NCI-H146 (cell line): ENCODE results near the gene IFNA8.
"Not testable (repeated sequence)": the region's sequence is repeated elsewhere in the genome, so short reads cannot be mapped to it uniquely, and the experiment has no call there.

Source experiments
- DNase-seq: peaks from one replicate; lab custom pipeline; 2025; lab: John Stamatoyannopoulos, UW

Gene IFNA8

DNA sequence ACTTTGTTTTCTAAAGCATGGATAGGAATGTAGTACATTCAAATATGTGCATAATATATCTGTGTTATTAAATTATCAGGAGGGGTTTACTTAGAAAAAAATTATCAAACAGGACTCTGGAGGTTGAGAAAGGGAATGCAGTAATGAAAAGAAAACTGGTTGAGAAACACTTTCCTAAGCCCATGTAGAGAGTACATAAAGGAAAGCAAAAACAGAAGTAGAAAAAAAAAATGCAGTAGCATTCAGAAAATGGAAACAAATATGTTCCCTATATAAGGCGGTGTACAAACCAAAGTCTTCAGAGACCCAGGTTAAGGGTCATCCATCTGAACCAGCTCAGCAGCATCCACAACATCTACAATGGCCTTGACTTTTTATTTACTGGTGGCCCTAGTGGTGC is at the start of gene IFNA8:
Gene IFNA8, plus strand, starts transcription at position 301 of the 400 bp plus-strand sequence. Its CDS starts 60 bp downstream, at position 361.
- DNase-seq = no peak

- no peak for DNase-seq
Measured at GRCh38 chr9:21362287-21362686, 46.6 kb upstream of the IFNA8 start.

- DNase-seq = not testable (repeated sequence)
Measured at GRCh38 chr9:21367169-21367568, 41.7 kb upstream of the IFNA8 start.

DNA sequence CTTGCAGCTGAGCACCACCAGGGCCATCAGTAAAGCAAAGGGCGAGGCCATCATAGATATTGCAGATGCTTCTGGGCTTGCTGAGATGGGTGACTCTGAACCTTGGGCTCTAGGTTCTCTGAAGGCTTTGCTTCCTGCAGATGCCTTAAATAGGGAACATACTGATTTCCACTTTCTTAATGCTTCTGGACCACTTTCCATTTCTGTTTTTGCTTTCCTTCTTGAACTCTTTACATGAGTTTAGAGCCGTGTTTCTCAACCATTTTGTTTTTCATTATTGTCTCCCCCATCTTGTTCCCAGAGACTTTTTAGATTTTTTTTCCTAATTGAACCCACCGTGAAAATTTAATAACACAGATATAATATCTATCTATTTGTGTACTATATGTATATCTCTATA is 41.0 kb upstream of the IFNA8 start, which contains the start of gene IFNA13:
Gene IFNA13, minus strand, starts transcription at position 101 of the 400 bp plus-strand sequence. Its CDS starts 47 bp downstream, at position 54.
- no peak for DNase-seq

DNA sequence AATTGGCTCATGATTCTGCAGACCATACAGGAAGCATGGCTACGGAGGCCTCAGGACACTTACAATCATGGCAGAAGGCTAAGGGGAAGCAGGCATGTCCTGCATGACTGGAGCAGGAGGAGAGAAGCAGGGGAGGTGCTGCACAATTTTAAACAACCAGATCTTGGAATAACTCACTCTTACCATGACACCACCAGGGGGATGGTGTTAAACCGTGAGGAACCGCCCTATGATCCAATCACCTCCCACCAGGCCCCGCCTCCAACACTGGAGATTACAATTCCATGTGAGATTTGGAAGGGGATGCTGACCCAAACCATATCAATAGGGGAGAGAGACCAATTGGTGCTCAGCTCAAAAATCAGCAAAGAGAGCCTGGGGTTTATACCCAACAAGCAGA is 37.5 kb upstream of the IFNA8 start:
- DNase-seq = not testable (repeated sequence)

GRCh38 chr9:21381448-21382339 is 27.2 kb upstream of the IFNA8 start:
- no peak for DNase-seq

DNA sequence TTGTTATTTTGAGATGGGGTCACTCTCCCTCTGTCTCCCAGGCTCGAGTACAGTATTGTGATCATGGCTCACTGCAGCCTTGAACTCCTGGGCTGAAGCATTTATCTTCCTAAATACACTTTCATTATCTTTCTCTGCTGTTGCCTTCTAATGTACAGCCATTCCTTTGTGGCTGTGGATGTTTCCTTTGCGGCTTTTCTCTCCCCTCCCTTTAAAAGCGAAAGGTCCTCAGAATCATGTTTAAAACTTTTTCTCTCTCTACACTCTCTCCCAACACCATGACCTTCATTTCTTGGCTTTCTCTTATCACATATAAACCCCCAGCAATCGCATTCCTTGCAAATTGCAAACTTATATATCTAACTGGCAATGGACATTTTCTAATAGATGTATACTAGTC is 25.3 kb upstream of the IFNA8 start:
- no peak for DNase-seq

GRCh38 chr9:21385131-21385670 is 23.7 kb upstream of the IFNA8 start, which contains the start of gene IFNA2:
Gene IFNA2, minus strand, starts transcription at chr9:21385398. Its CDS starts 69 bp downstream, at chr9:21385329.
- DNase-seq = no peak

DNA sequence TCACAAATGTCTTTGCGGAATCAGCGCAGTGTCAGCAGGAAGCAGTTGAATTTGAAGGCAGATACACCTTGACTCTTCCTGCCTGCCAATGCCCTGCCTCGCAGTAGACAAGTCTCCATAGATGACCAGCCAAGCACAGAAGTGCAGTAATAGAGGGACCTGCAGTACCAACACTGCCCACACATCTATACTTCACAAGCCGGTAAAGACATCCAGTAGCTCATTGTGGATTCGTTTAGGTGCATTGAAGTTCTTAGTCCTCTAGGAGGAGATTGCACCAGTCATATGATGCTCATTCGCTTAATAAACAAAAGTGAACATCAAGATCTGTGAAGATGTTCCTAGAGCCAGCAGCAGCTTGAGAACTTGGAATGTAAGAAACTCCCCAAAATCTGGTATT is 16.6 kb upstream of the IFNA8 start:
- DNase-seq = peak; percentile 17

DNA sequence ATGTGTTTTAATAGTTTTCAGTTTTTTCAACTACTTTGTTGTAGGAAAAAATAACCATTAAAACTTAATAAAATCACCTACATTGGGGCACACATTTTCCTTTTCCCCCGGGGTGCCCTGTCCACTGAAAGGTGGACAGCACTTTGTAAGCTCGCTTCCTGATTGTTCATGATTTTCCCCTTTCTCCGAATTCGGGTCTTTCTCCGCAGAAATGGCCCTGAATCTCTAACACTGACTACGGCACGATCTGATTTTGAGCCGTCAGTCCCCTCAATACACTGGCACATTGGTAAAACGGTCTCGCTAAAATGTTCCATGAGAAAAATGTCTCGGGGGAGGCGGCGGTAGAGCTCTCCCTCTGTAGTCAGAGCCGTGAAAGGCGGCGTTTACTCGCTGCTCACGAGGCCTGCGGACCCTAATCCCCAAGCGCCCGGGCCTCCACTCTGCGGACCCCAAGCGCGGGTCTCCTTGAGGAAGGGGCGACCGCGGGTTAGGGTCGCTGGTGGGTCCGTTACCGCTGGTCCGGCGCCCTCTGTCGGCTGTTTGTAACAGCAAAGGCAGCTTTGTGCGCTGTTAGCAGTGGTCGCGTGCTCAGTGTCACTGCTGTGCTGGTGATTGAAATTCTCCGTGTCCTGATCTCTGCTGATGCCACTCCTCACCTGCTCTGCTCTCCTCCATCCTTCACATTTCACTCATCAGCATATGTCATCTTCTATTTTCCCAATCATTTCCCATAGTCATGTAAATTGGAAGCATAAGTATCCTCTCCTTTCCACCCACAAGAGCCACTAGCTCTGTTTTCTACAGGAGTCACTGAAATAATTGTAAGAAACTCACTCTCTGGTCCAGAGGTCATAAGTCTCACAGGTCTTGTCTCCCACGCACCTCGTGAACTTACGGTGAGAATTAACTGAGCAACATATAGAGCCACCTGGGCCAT is 12.9 kb upstream of the IFNA8 start:
- DNase-seq = peak; percentile 24

- DNase-seq = no peak
Measured at GRCh38 chr9:21398955-21399489, 9.9 kb upstream of the IFNA8 start.

- DNase-seq = no peak
Measured at GRCh38 chr9:21399956-21400355, 9.0 kb upstream of the IFNA8 start.

- no peak for DNase-seq
Measured at GRCh38 chr9:21402386-21403251, 6.3 kb upstream of the IFNA8 start.

- no peak for DNase-seq
Measured at GRCh38 chr9:21404146-21404545, 4.8 kb upstream of the IFNA8 start.

DNA sequence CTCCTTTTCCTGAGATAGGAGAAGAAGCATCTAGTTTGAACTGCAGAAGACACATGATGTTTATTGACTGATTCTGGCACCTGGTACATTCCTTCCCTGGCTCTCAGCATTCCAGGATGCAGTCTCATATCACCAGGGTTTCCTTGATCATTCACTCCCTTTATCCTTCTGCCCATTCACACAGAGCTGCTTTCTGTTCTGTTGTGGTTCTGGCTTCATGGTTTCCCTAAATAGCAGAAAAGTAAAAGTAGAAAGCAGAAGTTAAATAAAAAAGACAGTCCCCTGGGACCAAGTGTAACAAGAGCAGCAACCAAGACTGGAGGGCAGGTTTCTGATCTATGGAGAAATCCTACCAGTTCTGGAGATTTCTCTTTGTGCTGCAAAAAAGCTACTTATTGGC is 3.2 kb downstream of the IFNA8 start:
- no peak for DNase-seq

DNA sequence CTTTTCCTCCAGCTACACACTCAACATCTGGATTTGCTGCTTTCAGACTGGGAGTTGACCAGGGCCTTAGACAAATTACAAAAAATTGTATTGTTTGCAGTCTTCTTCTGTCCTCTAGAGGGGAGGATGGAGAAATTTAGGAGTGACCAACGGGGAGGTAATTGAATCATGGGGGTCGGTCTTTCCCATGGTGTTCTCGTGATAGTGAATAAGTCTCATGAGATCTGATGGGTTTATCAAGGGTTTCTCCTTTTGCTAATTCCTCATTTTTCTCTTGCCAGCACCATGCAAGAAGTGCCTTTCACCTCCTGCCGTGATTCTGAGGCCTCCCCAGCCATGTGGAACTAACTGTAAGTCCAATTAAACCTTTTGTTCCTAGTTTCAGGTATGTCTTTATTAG is 4.2 kb downstream of the IFNA8 start:
- no peak for DNase-seq

DNA sequence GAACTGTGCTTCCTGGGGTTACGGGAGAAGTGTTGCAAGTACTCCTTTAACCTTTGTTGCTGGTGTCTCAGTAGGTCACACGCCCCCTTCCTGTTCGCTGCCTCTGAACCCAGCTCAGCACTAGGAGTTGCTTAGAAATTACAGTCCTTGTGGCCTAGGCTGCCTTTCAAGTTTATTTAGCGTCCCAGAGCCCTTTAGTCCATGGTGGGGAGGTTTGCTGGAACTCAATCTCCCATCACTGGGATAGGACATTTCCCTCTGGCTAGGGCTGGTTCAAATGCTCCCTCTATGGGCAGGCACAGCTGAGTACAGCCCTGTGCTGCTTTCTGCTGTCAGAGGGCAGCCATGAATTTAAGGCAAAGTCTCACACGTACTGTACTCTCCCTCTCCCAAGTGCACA is 4.7 kb downstream of the IFNA8 start:
- no peak for DNase-seq

DNA sequence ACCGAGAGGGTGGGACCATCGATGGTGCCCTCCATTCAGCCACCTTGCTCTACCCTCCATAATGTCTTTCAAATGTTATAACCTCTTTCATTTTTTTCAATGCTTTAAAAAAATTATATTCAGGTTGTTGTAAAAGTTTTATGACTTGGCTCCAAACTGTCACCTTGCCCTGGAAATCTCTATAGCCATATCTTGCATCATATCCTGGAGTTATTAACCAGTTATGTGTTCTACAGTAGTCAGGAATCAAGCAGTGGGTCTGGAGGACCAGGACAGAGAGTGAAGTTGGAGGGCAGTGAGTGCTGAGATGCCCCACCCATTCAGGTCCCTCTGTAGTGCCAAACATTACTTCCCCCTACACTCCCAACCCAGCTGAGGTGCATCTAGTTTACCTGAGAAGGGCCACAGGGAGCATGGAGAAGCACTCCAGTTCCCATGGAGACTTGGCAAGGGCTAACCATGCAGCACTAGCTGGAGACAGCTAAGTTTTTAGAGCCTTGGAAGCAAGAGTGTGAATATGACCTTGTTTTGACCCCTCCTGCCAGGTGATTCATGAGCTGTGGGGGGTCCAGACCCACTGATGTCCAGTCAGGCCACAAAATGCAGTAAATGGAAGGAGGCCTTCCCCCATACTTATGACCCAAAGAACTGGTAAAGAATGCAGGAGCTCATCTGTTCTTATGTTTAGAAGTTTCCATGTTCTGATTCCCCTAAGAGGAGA is 5.5 kb downstream of the IFNA8 start:
- no peak for DNase-seq

DNA sequence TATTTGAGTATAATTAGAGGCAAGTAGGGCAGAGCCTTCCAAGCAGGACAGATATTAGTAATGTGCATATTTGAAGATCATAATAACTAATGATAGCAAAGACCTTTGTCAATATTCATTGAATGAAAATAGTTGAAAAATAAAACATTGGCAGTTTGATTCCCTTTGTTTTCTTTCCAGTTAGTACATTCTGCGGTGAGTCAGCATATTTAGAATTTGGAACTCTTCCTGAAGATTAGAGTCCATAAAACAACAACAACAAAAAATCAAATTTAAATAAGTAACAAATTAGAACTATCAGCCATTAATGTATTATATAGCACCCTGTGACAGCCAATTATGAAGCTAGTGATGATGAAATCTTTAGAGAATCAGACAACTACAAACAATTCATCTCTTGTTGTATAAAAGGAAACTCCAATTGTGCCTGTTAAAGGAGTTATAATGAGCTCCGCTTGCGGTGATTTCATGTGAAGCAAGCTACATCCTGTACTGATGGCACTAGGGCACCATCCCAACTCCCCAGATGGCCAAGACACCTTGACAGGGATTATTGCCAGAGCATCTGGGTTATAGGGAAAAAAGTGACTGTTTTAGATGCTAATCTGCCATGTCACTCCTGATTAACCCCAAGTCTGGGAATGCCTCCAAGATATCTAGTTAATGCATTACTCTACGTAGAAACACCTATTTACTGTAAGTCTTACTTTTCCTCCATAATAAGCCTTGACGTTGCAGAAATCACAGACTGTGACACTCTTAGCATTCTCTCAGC is 6.8 kb downstream of the IFNA8 start:
- DNase-seq = no peak

DNA sequence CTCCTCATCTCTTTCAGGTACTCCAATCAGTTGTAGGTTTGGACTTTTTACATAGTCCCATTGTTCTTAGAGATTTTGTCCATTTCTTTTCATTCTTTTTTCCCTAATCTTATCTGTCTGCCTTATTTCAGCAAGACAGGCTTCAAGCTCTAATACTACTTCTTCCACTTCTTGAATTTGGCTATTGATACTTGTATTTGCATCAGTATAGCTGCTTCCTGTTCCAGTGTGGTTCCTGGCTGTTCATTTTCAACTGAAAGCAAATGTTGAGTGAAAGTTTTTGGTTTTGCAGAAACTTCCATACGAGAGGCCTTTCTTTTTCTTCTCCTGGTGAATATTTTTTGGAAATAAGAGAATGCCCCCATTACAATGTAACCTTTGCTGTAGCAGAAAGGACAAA is 19.3 kb downstream of the IFNA8 start:
- DNase-seq = no peak
